GM12891 (cell line): ENCODE measurements around the gene TANGO6.

Experiments used
- PAX5 ChIP-seq: IDR thresholded peaks from 2 replicates; pipeline ENCODE4 v1.6.1; 2011; ENCODE audit warnings: low read length, moderate library complexity, mild to moderate bottlenecking; ENCODE audit not compliant: insufficient read depth, severe bottlenecking
- POLR2A ChIP-seq: IDR thresholded peaks from 2 replicates; pipeline ENCODE4 v1.6.1; 2011; ENCODE audit warnings: low read depth, low read length, control low read depth
- POLR2AphosphoS5 ChIP-seq: IDR thresholded peaks from 2 replicates; pipeline ENCODE4 v1.6.1; 2011; ENCODE audit warnings: low read depth, low read length, control low read depth
- POU2F2 ChIP-seq: IDR thresholded peaks from 2 replicates; pipeline ENCODE4 v1.6.1; 2011; ENCODE audit warnings: low read depth, mild to moderate bottlenecking, control low read depth, low read length, moderate library complexity
- SPI1 ChIP-seq: IDR thresholded peaks from 2 replicates; pipeline ENCODE4 v1.6.1; 2011; ENCODE audit warnings: low read depth, low read length, control low read depth
- TAF1 ChIP-seq: IDR thresholded peaks from 2 replicates; pipeline ENCODE4 v1.6.1; 2011; ENCODE audit warnings: low read depth, low read length, control low read depth

- TF ChIP-seq POLR2A (no peak), POLR2AphosphoS5 (no peak), SPI1 (no peak), TAF1 (no peak), POU2F2 (no peak), PAX5 (no peak)
Observed at GRCh38 chr16:69095193-69095592, 251.9 kb downstream of the TANGO6 start.
